ENCODE measurements around the gene VRK1.

DNA sequence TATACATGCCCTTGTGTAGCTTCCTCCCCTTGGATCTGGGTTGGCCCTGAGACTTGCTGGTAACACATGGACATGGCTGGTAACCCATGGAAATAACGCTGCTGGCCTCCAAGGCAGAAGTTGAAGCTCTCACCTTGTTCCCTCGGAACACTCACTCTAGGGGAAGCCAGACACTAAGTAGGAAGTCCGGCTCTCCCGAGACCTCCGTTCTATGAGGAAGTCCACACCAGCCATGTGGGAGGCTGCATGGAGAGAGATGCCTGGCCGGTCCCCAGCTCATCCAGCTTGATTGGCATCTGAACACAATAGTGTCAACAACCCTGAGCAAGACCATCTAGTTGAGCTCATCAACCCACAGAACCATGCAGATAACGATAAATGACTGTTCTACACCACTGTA is 39.7 kb upstream of the VRK1 start:
- no peak for TF ChIP-seq EZH2 (IDR thresholded peaks at IDR 0.05; ENCODE audit: borderline replicate concordance, low read depth, low read length, severe bottlenecking)
- TF ChIP-seq, protein P1, sequence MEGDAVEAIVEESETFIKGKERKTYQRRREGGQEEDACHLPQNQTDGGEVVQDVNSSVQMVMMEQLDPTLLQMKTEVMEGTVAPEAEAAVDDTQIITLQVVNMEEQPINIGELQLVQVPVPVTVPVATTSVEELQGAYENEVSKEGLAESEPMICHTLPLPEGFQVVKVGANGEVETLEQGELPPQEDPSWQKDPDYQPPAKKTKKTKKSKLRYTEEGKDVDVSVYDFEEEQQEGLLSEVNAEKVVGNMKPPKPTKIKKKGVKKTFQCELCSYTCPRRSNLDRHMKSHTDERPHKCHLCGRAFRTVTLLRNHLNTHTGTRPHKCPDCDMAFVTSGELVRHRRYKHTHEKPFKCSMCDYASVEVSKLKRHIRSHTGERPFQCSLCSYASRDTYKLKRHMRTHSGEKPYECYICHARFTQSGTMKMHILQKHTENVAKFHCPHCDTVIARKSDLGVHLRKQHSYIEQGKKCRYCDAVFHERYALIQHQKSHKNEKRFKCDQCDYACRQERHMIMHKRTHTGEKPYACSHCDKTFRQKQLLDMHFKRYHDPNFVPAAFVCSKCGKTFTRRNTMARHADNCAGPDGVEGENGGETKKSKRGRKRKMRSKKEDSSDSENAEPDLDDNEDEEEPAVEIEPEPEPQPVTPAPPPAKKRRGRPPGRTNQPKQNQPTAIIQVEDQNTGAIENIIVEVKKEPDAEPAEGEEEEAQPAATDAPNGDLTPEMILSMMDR (IDR thresholded peaks at IDR 0.05; ENCODE audit: borderline replicate concordance, extremely low read depth, low read length, poor library complexity, severe bottlenecking), result no peak

Data from DND-41 (cell line).